DOHH2 (cell line): ENCODE data around the gene ITGB5.

ENCODE experiments used
- EZH2phosphoT487 ChIP-seq: fragments of 200-600 bp; sonication (generic); IDR thresholded peaks from 2 replicates; pipeline ENCODE4 v1.6.1; 2017; ENCODE audit warnings: borderline replicate concordance, mild to moderate bottlenecking, antibody characterized with exemption, low read length, moderate library complexity, mixed read lengths
- TF ChIP-seq, protein P1 (sequence below): fragments of 200-600 bp; sonication (generic); IDR thresholded peaks from one replicate; pipeline ENCODE4 v1.5.1; 2014; ENCODE audit warnings: antibody characterized with exemption, mild to moderate bottlenecking, low read depth, low read length; ENCODE audit not compliant: poor library complexity, severe bottlenecking

DNA sequence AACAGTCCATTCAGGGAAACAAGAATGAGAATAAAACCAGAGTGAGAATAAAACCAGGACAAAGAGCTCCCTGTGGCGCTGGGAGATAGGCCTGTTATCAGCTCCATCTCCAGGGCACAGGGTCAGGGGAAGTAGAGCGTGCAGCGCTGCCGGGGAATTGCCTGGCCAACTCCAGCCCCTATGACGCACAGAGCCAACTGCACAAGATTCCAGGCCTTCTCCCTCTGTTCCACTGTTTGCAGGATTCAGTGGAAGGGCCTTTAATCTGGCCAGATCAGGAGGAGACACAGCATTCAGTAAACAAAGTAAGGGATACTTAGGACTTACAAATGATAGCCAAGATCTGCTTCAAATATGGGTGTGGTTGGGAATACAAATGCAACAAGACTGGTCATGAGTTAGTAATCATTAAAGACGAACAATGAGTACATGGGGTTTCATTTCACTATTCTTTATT is 49.4 kb downstream of the ITGB5 start:
- TF ChIP-seq, protein P1, sequence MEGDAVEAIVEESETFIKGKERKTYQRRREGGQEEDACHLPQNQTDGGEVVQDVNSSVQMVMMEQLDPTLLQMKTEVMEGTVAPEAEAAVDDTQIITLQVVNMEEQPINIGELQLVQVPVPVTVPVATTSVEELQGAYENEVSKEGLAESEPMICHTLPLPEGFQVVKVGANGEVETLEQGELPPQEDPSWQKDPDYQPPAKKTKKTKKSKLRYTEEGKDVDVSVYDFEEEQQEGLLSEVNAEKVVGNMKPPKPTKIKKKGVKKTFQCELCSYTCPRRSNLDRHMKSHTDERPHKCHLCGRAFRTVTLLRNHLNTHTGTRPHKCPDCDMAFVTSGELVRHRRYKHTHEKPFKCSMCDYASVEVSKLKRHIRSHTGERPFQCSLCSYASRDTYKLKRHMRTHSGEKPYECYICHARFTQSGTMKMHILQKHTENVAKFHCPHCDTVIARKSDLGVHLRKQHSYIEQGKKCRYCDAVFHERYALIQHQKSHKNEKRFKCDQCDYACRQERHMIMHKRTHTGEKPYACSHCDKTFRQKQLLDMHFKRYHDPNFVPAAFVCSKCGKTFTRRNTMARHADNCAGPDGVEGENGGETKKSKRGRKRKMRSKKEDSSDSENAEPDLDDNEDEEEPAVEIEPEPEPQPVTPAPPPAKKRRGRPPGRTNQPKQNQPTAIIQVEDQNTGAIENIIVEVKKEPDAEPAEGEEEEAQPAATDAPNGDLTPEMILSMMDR, result no peak
- TF ChIP-seq EZH2phosphoT487, result no peak
